CD8-positive, alpha-beta memory T cell (primary cell): Measurements from ENCODE around the gene IGSF11. TPM values are rescaled to one million over a fixed set of nuclear protein-coding genes. Genes with fewer than 3 reads are reported as not detected.
"Not testable (repeated sequence)": the region's sequence is repeated elsewhere in the genome, so short reads cannot be mapped to it uniquely, and the experiment has no call there.

Experiments
- CTCF ChIA-PET: fragments of 350-600 bp; sonication (Branson Sonifier 250); formaldehyde crosslinking; loops from one replicate; lab custom pipeline; 2021; ENCODE audit warnings: antibody characterized with exemption; lab: Charles Lee
- POLR2A ChIA-PET: fragments of 350-600 bp; sonication (Branson Sonifier 250); formaldehyde crosslinking; loops from one replicate; lab custom pipeline; 2021; ENCODE audit warnings: antibody characterized with exemption; lab: Charles Lee
- DNase-seq, 5 donors: peaks; one replicate each; pipeline versions ENCODE4 v3.0.0 to v3.0.0-alpha.2; 2020 to 2022; ENCODE audit warnings: mixed read lengths in 1 of 5
- H3K27ac ChIP-seq: one replicate; pipeline ENCODE4 v1.7.0; 2013; ENCODE audit warnings: low read depth, mild to moderate bottlenecking, low read length, moderate library complexity
- H3K27me3 ChIP-seq: 2 replicates; pipeline ENCODE4 v1.7.0; 2013; ENCODE audit warnings: low read length, mild to moderate bottlenecking; ENCODE audit not compliant: insufficient read depth, poor library complexity, severe bottlenecking
- H3K36me3 ChIP-seq: 2 replicates; pipeline ENCODE4 v1.7.0; 2013; ENCODE audit warnings: mild to moderate bottlenecking, low read length, moderate library complexity; ENCODE audit not compliant: insufficient read depth
- H3K4me1 ChIP-seq: 2 replicates; pipeline ENCODE4 v1.7.0; 2013; ENCODE audit warnings: mild to moderate bottlenecking, low read length, moderate library complexity; ENCODE audit not compliant: insufficient read depth
- H3K4me3 ChIP-seq: 2 replicates; pipeline ENCODE4 v1.7.0; 2013; ENCODE audit warnings: mild to moderate bottlenecking, low read length
- H3K9me3 ChIP-seq: 2 replicates; pipeline ENCODE4 v1.7.0; 2013; ENCODE audit warnings: mild to moderate bottlenecking, low read length
- H3K27ac Mint-ChIP-seq, 8 donors: one replicate each; pipeline ENCODE4 v1.8.0; 2020 to 2021; ENCODE audit warnings: mixed read lengths in 8 of 8, mild to moderate bottlenecking in 6 of 8, inconsistent platforms in 3 of 8, moderate library complexity in 3 of 8
- H3K27me3 Mint-ChIP-seq, 2 donors: one replicate each; pipeline ENCODE4 v1.8.0; 2020 to 2021; ENCODE audit warnings: mixed read lengths in 2 of 2, mild to moderate bottlenecking in 1 of 2, moderate library complexity in 1 of 2
- H3K36me3 Mint-ChIP-seq, 3 donors: one replicate each; pipeline ENCODE4 v1.8.0; 2020 to 2021; ENCODE audit warnings: mixed read lengths in 3 of 3, inconsistent platforms in 1 of 3, mild to moderate bottlenecking in 1 of 3
- H3K4me1 Mint-ChIP-seq, 3 donors: one replicate each; pipeline ENCODE4 v1.8.0; 2020 to 2021; ENCODE audit warnings: mixed read lengths in 3 of 3, inconsistent platforms in 1 of 3, mild to moderate bottlenecking in 1 of 3
- H3K4me3 Mint-ChIP-seq, 7 donors: one replicate each; pipeline ENCODE4 v1.8.0; 2020 to 2021; ENCODE audit warnings: mixed read lengths in 7 of 7, mild to moderate bottlenecking in 6 of 7, moderate library complexity in 4 of 7, inconsistent platforms in 2 of 7
- H3K9me3 Mint-ChIP-seq, 5 donors: one replicate each; pipeline ENCODE4 v1.8.0; 2020 to 2022; ENCODE audit warnings: mixed read lengths in 5 of 5, mild to moderate bottlenecking in 3 of 5, moderate library complexity in 2 of 5, inconsistent platforms in 1 of 5
- polyA plus RNA-seq: library from polyadenylated mRNA; unstranded; fragments of 300-500 nt; fragmentation: Illumina TruSeq; gene quantifications from one replicate; pipeline ENCODE4 v1.2.3, GENCODE V29; 2021
- total RNA-seq, 2 experiments: library from RNA; stranded (reverse); gene quantifications; one replicate each; pipeline ENCODE4 v1.2.3, GENCODE V29; 2021

The IGSF11 gene, protein sequence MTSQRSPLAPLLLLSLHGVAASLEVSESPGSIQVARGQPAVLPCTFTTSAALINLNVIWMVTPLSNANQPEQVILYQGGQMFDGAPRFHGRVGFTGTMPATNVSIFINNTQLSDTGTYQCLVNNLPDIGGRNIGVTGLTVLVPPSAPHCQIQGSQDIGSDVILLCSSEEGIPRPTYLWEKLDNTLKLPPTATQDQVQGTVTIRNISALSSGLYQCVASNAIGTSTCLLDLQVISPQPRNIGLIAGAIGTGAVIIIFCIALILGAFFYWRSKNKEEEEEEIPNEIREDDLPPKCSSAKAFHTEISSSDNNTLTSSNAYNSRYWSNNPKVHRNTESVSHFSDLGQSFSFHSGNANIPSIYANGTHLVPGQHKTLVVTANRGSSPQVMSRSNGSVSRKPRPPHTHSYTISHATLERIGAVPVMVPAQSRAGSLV
- total RNA-seq (under 1 TPM in 1 of 2 experiments, not detected in 1; 0.27 TPM), polyA plus RNA-seq (0.58 TPM)

DNA sequence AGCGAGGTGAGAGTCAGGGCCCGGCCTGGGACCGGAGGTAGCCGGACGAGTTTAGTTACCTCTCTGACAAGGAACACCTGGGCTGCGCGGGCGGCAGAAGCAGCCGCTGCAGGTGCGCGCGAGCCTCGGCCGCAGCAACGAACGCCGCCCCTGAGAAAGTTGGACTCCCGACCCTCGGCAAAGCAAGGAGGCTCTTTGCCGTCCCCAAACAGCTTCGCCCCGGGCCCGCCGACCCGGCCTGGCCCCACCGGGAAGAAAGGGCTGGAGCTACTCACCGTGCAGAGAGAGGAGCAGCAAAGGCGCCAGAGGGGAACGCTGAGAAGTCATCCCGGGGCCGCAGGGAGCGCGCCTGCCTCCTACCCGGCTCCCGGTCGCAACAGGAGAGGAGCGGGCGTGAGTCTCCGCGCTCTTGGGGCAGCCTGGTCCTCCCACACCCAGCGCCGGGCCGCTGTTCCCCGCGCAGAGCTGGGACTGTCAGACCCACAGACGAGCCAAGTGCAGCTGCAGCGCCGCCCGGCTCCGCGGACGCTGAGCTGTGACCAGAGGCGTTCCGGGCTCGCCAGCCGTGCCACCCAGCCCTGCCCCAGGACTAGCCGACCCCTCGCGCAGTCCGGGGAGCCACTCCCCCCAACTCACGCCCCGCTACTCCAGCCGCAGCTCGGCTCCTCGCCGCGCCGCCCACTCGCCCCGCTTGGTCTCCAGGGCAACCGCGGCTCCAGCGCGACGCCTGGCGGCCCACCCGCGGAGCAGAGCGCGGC lies at the start of gene IGSF11:
IGSF11 (minus strand) TSS at position 591 of the 758 bp plus-strand sequence; CDS start at position 327, 264 bp downstream.
- H3K4me3 Mint-ChIP-seq, result peak within 1 kb of the TSS; percentile 80 to 88 (median 83)
- H3K27ac Mint-ChIP-seq, result no peak within 1 kb of the TSS
- peak within 1 kb of the TSS; percentile 46 for H3K4me3 ChIP-seq

DNA sequence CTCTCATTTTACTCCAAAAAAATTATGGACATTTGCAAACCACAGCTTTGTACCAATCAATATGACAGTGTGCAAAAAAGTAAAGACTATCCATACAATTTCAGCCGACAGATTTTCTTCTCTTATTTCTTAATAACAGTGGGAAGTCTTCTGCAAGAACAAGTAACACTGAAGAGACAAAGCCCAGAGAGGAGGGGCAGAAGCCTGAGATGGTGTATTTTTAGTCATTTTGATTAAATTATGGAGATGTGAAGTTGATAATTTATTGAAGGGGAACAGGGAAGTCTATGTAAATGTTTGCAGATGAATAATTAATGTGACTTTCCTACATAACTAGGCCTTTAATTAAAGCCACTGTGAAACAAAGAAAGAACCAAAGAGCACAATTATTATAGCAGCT lies 45.7 kb upstream of the IGSF11 start:
- ChIA-PET CTCF (no interaction called here), POLR2A (no interaction called here)
- no peak overlapping the region for H3K27ac Mint-ChIP-seq
- H3K27me3 ChIP-seq, result peaks cover 3% of the 10 kb centered on the region
- no peak overlapping the region for H3K27ac ChIP-seq
- H3K36me3 ChIP-seq, result no peaks in the 10 kb centered on the region
- H3K9me3 Mint-ChIP-seq, result peaks cover 3 to 6% (median 5%) of the 10 kb centered on the region in 5 donors
- peaks cover 0 to 14% (median 1%) of the 10 kb centered on the region in 3 donors for H3K36me3 Mint-ChIP-seq
- H3K9me3 ChIP-seq, result no peaks in the 10 kb centered on the region
- H3K4me3 Mint-ChIP-seq, result no peak overlapping the region
- H3K4me1 Mint-ChIP-seq, result no peaks in the 10 kb centered on the region
- H3K4me3 ChIP-seq, result no peak overlapping the region
- H3K27me3 Mint-ChIP-seq, result peaks cover 8 to 14% of the 10 kb centered on the region in 2 donors
- no peaks in the 10 kb centered on the region for H3K4me1 ChIP-seq
- DNase-seq, result no peak

More for the DNA sequence above, at the start of gene IGSF11:
- Histone ChIP-seq H3K4me1 (no peaks in the 10 kb centered on the region), H3K9me3 (no peaks in the 10 kb centered on the region), H3K27ac (no peak within 1 kb of the TSS), H3K27me3 (peaks cover 2% of the 10 kb centered on the region), H3K36me3 (no peaks in the 10 kb centered on the region)
- peak; percentile 4 to 73 (median 55) for DNase-seq
- H3K4me1 Mint-ChIP-seq, result peaks cover 7 to 13% (median 11%) of the 10 kb centered on the region in 3 donors
- CTCF ChIA-PET, result interaction anchor here (0.7 to 5.9 kb wide), 15 partner anchors 8 to 213 kb away, joined by 3 to 117 read pairs (median 4); no protein-coding TSS in a partner anchor
- peaks cover 0 to 2% (median 0%) of the 10 kb centered on the region in 5 donors for H3K9me3 Mint-ChIP-seq
- peaks cover 0 to 3% (median 0%) of the 10 kb centered on the region in 3 donors for H3K36me3 Mint-ChIP-seq
- H3K27me3 Mint-ChIP-seq, result peaks cover 25 to 61% of the 10 kb centered on the region in 2 donors
- POLR2A ChIA-PET, result no interaction called here

DNA sequence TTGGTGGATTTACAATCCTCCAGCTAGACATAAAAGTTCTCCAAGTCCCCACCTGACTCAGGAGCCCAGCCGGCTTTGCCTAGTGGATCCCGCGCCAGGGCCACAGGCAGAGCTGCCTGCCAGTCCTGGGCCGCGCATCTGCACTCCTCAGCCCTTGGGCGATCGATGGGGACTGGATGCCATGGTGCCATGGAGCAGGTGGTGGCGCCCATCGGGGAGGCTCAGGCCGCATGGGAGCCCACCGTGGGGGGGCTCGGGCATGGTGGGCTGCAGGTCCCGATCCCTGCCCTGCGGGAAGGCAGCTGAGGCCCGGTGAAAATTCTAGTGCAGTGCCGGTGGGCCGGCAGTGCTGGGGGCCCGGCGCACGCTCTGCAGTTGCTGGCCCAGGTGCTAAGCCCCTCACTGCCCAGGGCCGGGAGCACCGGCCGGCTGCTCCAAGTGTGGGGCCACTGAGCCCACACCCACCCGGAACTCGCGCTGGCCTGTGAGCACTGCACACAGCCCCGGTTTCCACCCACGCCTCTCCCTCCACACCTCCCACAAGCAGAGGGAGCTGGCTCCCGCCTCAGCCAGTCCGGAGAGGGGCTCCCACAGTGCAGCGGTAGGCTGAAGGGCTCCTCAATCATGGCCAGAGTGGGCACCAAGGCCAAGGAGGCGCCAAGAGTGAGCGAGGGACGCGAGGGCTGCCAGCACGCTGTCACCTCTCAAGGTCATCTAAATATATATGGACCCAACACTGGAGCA lies 38.8 kb upstream of the IGSF11 start:
- DNase-seq, result no peak
- no peaks in the 10 kb centered on the region for H3K27me3 ChIP-seq
- no peak overlapping the region for H3K27ac ChIP-seq
- H3K36me3 ChIP-seq, result no peaks in the 10 kb centered on the region
- Mint-ChIP-seq H3K27ac (no peak overlapping the region), H3K4me1 (no peaks in the 10 kb centered on the region), H3K36me3 (peaks cover 0 to 23% (median 3%) of the 10 kb centered on the region in 3 donors), H3K9me3 (peaks cover 1 to 10% (median 6%) of the 10 kb centered on the region in 5 donors), H3K4me3 (no peak overlapping the region), H3K27me3 (peaks cover 23 to 29% of the 10 kb centered on the region in 2 donors)
- ChIA-PET POLR2A (no interaction called here), CTCF (no interaction called here)
- H3K9me3 ChIP-seq, result no peaks in the 10 kb centered on the region
- no peaks in the 10 kb centered on the region for H3K4me1 ChIP-seq
- H3K4me3 ChIP-seq, result no peak overlapping the region

DNA sequence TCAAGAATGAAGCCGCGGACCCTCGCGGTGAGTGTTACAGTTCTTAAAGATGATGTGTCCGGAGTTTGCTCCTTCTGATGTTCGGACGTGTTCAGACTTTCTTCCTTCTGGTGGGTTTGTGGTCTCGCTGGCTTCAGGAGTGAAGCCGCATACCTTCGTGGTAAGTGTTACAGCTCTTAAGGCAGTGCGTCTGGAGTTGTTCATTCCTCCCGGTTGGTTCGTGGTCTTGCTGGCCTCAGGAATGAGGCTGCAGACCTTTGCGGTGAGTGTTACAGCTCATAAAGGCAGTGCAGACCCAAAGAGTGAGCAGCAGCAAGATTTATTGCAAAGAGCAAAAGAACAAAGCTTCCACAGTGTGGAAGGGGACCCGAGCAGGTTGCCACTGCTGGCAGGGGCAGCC lies 37.8 kb upstream of the IGSF11 start:
- POLR2A ChIA-PET, DNase-seq, H3K4me1 Mint-ChIP-seq, H3K4me3 ChIP-seq, H3K4me3 Mint-ChIP-seq, H3K27ac Mint-ChIP-seq, H3K36me3 ChIP-seq, H3K4me1 ChIP-seq, H3K9me3 ChIP-seq, H3K27ac ChIP-seq, CTCF ChIA-PET, H3K27me3 ChIP-seq, H3K9me3 Mint-ChIP-seq: not testable (repeated sequence)
- Mint-ChIP-seq H3K36me3 (peaks cover 0 to 18% (median 6%) of the 10 kb centered on the region in 3 donors), H3K27me3 (peaks cover 25 to 33% of the 10 kb centered on the region in 2 donors)

DNA sequence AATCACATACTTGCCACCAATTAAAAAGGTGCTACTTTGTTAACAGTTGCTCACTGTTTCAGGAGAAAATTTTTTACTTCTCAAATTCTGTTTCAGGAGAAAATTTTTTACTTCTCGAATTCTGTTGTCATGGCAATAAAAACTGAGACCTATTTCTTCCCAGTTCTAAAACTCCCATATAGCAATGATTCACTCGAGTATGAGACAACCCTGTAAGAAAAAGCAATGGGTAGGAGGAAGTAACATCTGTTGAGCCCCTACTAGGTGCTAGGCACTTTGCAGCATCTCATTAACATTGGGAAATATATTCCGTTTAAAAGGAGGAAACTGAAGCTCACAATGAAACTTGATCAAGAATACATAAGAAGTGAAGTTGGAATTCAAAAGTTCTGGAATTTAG lies 35.1 kb upstream of the IGSF11 start:
- Histone ChIP-seq H3K27ac (no peak overlapping the region), H3K4me1 (no peaks in the 10 kb centered on the region), H3K27me3 (no peaks in the 10 kb centered on the region), H3K36me3 (no peaks in the 10 kb centered on the region), H3K9me3 (no peaks in the 10 kb centered on the region), H3K4me3 (no peak overlapping the region)
- Mint-ChIP-seq H3K4me3 (no peak overlapping the region), H3K27me3 (peaks cover 17 to 33% of the 10 kb centered on the region in 2 donors), H3K9me3 (peaks cover 0 to 4% (median 2%) of the 10 kb centered on the region in 5 donors), H3K27ac (no peak overlapping the region), H3K4me1 (no peaks in the 10 kb centered on the region), H3K36me3 (peaks cover 0 to 10% (median 6%) of the 10 kb centered on the region in 3 donors)
- POLR2A ChIA-PET, result no interaction called here
- no peak for DNase-seq
- CTCF ChIA-PET, result no interaction called here

DNA sequence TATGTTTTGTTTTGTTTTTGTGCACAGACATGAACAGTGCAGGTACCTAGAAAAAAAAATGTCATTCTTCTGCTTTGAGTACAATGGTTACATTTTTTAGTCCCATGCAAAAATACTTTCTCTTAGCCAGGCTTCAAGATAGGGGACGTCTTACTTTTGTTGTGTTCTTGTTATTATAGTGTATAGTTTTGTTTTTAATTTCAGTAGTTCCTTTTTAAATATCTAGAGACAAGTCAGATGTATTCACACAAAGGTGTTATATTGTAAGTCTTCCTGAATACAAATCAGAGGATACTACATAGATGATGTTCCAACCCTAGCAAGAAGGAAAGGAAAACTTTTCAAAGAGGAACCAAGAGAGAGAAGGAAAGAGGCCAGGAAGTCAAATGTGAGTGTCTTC lies 28.8 kb upstream of the IGSF11 start:
- Histone ChIP-seq H3K9me3 (no peaks in the 10 kb centered on the region), H3K27me3 (no peaks in the 10 kb centered on the region), H3K4me3 (no peak overlapping the region), H3K27ac (no peak overlapping the region), H3K36me3 (no peaks in the 10 kb centered on the region), H3K4me1 (no peaks in the 10 kb centered on the region)
- Mint-ChIP-seq H3K4me1 (no peaks in the 10 kb centered on the region), H3K27ac (no peak overlapping the region), H3K4me3 (no peak overlapping the region), H3K36me3 (peaks cover 0 to 3% (median 0%) of the 10 kb centered on the region in 3 donors), H3K27me3 (peaks cover 3 to 9% of the 10 kb centered on the region in 2 donors), H3K9me3 (no peaks in the 10 kb centered on the region)
- ChIA-PET CTCF (no interaction called here), POLR2A (no interaction called here)
- DNase-seq, result no peak

DNA sequence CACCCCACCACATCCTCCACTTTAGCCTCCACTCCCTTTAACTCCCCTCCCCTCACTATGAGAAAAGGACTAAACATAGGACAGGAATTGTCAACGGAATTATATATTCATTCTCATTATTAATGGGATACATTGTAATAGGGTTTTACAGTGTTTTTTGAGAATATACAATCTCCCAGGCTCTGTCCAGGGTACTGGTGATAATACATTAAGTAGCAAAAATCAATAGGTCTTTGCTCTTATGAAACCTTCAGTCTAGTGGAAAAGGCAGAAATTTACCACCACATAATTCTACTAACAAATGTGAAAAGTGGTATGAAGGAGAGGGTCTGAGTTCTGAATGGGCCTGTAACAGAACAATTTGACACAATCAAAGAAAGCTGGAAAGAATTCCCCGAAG lies 28.2 kb upstream of the IGSF11 start:
- no peak overlapping the region for H3K27ac ChIP-seq
- CTCF ChIA-PET, result no interaction called here
- H3K27ac Mint-ChIP-seq, result no peak overlapping the region
- no peaks in the 10 kb centered on the region for H3K4me1 Mint-ChIP-seq
- H3K4me1 ChIP-seq, result no peaks in the 10 kb centered on the region
- H3K4me3 Mint-ChIP-seq, result no peak overlapping the region
- H3K36me3 Mint-ChIP-seq, result peaks cover 0 to 3% (median 0%) of the 10 kb centered on the region in 3 donors
- no peaks in the 10 kb centered on the region for H3K9me3 Mint-ChIP-seq
- H3K36me3 ChIP-seq, result no peaks in the 10 kb centered on the region
- no peaks in the 10 kb centered on the region for H3K27me3 ChIP-seq
- DNase-seq, result no peak
- no peaks in the 10 kb centered on the region for H3K9me3 ChIP-seq
- H3K4me3 ChIP-seq, result no peak overlapping the region
- H3K27me3 Mint-ChIP-seq, result peaks cover 3 to 8% of the 10 kb centered on the region in 2 donors
- POLR2A ChIA-PET, result no interaction called here
